GM19468 (cell line): ENCODE data around the gene TRERF1.

Source experiments
- ATAC-seq: cut with Tn5 transposase; IDR thresholded peaks from one replicate; pipeline ENCODE4 v1.9.1; 2021; ENCODE audit warnings: mild to moderate bottlenecking, moderate library complexity, moderate number of reproducible peaks; ENCODE audit not compliant: unreplicated experiment; ENCODE audit errors: extremely low read depth

Gene TRERF1

GRCh38 chr6:42401613-42401951 is 50.1 kb downstream of the TRERF1 start:
- ATAC-seq = no peak

- no peak for ATAC-seq
Measured at GRCh38 chr6:42400886-42401612, 50.7 kb downstream of the TRERF1 start.

GRCh38 chr6:42400061-42400760 is 51.5 kb downstream of the TRERF1 start:
- ATAC-seq = no peak

- no peak for ATAC-seq
Measured at GRCh38 chr6:42396720-42397119, 55.0 kb downstream of the TRERF1 start.

- ATAC-seq = no peak
Measured at GRCh38 chr6:42394881-42395620, 56.7 kb downstream of the TRERF1 start.

DNA sequence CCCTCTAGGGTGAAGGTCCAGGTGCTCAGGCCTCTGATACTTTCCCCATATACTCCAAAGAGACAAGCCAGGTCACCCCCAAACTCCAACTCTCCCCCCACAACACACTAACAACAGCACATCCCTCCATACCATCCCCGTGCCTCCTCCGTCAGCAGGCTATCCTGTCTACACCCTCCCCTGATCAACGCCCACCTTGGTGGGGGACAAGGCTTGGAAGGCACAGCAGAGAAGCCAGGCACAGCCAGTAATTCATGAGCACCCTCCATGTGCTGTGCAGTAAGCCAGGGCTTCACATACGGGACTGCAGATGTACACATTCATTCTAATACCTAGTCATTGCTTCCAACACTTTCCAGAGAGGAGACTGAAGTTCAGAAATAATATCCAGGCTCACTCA is 57.6 kb downstream of the TRERF1 start:
- no peak for ATAC-seq

- ATAC-seq = no peak
Measured at GRCh38 chr6:42393339-42393738, 58.4 kb downstream of the TRERF1 start.

DNA sequence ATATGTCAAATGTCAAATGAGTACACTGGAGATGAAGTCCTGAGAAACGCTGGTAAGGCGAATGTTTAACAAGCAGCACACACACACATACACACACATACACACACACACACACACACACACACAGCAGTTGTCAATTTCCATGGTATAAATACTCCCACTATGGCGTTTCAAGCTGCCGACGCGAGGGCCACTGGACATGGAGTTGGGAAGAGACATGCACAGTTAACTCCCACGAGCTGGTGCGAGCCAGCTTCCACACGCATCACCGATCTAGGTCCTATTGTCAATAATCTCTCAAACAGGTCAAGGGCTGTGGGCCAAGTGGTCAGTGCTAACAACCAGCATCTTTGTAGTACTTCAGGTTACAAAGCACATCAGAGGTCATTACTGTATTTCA is 58.9 kb downstream of the TRERF1 start:
- no peak for ATAC-seq

- ATAC-seq = no peak
Measured at GRCh38 chr6:42391441-42391840, 60.3 kb downstream of the TRERF1 start.

DNA sequence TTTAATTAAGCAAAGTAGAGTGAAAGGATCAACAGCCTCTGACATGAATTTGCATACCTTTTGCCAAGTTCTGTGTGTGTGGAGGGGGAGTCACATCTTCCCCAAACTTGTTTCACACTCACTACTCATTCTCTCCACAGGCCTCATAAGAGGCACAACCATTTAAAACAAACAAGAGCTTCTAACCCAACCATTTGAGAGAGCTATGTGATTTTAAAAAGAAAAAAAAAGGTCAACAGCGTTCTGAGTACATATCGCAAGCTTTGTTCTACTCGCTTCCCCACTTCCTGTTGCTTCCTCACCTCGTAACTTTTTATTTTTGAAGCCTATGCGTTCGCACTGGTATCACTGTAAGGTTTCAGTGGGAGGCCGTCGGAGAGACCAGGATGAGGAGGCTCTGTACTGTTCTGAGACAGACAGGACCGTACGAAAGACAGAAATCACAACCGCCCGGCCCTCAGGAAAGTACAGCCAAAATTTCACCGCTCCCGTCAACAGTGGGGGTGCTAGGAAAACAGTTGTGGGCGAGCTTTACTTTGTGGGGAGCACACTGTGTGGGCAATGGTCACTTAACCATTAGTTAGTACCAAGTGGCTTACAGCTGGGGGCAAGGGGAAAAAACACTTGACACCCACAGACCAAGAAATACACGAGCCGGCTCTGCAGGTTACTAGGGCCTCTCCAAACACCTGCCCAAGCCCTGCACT is 61.3 kb downstream of the TRERF1 start:
- no peak for ATAC-seq

DNA sequence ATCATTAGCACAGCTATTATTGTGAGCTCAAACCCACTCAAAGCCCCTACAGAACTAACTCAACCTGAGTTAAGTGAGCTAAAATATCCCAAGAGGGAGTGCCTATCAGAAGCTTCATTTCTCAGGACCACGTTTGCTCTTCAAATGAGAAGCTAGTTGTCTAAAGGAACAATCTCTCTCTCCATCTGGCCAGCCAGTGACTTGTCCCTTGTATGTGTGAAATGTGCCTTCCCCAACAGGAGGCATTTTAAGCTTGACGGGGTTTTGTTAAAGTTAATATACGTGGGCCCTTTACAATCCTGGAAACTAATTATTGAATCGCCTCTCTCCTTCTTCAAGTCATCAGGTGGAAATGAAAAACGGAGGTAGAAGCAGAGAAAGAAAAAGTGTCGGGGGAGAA is 62.0 kb downstream of the TRERF1 start:
- ATAC-seq = no peak

DNA sequence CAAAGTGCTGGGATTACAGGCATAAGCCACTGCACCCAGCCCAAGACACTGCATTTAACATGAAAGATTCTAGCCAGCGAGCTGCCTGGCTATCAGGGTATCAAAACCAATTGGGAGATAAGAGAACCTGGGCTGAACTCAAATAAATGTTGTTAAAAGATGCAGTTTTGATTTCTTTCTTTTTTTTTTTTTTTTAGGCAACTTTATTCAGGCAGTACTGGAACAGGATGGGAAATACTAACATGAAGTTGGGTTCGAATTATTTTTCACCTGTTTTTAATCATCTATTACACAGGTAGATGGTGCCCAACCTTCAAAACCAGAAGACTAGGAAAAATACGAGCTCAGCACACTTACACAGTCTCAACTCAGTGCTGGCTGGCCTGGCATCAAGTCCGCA is 63.7 kb downstream of the TRERF1 start:
- ATAC-seq = no peak

GRCh38 chr6:42387336-42387735 is 64.4 kb downstream of the TRERF1 start:
- no peak for ATAC-seq

GRCh38 chr6:42385339-42385738 is 66.4 kb downstream of the TRERF1 start:
- no peak for ATAC-seq

GRCh38 chr6:42383421-42384205 is 68.1 kb downstream of the TRERF1 start:
- no peak for ATAC-seq

DNA sequence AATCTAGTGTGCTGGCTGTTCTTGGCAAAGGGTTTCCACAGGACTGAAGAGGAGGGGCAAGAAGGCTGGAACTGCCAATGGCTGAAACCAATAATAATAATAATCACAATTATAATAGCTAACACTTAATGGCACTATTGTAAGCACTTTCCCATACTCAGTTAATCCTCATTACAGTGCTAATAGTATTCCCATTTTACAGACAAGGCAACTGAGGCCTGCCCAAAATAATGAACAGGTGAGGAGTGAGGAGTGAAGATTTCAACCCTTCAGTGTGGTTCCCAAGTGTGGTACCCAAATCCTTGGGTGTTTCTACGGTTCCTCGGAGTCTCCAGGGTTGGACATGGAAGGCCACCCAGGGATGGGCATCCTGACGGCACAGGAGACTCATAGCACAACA is 69.9 kb downstream of the TRERF1 start:
- ATAC-seq = no peak

- no peak for ATAC-seq
Measured at GRCh38 chr6:42380228-42380979, 71.3 kb downstream of the TRERF1 start.

DNA sequence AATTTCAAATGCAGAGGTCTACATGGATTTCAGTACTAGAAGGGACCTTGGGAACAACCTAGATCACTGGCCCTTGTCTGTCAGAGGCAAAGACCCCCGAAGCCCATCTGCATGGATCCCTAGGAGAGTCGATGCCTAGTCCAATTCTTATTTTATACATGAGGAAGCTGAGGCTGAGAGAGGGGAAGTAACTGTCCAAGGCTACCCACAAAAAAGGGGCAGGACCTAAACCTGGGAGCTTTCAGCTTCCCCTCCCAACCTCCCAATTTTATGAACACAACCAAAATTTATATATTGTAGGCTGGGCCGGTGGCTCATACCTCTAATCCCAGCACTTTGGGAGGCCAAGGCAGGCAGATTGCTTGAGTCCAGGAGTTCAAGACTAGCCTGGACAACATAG is 73.2 kb downstream of the TRERF1 start:
- ATAC-seq = no peak

DNA sequence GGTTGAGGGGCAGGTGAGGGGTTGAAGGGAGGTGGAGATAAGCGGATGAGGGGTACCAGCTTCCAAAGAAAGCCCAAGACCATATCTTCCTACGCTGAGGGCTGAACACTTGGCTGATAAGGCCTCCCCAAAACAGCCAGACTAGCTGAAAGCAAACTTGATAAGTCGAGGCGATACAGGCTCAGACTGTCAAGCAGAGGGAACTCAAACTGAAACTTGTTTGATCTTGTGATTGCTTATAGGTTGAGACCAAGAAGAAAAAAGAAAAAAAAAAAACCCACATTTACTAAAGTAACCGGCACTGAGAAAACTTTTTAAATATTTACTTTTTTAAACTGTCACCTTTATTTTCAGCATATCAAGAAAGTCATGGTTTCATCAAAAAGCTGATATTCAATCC is 73.6 kb downstream of the TRERF1 start:
- ATAC-seq = no peak
